Ovary (tissue), 3 donors: Measurements from ENCODE around the gene TNS3.

Experiments
- CTCF ChIP-seq, 3 donors: fragments of 450-650 bp in 2 of 3; fragments of 200-600 bp in 1 of 3; IDR thresholded peaks; one replicate each; pipeline versions ENCODE4 v1.5.1 to v1.8.0; 2016 to 2022; ENCODE audit warnings: antibody characterized with exemption in 3 of 3, mild to moderate bottlenecking in 1 of 3
- EP300 ChIP-seq: sonication (generic); formaldehyde crosslinking; IDR thresholded peaks from one replicate; pipeline ENCODE4 v1.6.1; 2017; ENCODE audit warnings: antibody characterized with exemption
- POLR2A ChIP-seq: fragments of 450-650 bp; IDR thresholded peaks from one replicate; pipeline ENCODE4 v1.6.1; 2017; ENCODE audit warnings: antibody characterized with exemption, mild to moderate bottlenecking, moderate library complexity
- donor health status: DM: no; HTN: no; CAD: no.

GRCh38 chr7:47383072-47383471, 198.8 kb downstream of the TNS3 start:
- TF ChIP-seq CTCF (IDR thresholded peaks at IDR 0.05) (no peak), EP300 (no peak), POLR2A (no peak)
